B cell (primary cell): ENCODE data around the gene IKZF3. TPM values are rescaled to one million over a fixed set of nuclear protein-coding genes. Genes with fewer than 3 reads are reported as not detected.

Experiments used
- ATAC-seq: fragments of 200-7000 bp; cut with Tn5 transposase; one replicate; pipeline ENCODE4 v1.10.0; 2021; ENCODE audit warnings: low read depth, mild to moderate bottlenecking, moderate number of reproducible peaks, moderate library complexity
- CTCF ChIA-PET: fragments of 350-600 bp; sonication (Branson Sonifier 250); formaldehyde crosslinking; loops from one replicate; lab custom pipeline; 2021; ENCODE audit warnings: antibody characterized with exemption, inconsistent platforms; lab: Charles Lee
- POLR2A ChIA-PET: fragments of 350-600 bp; sonication (Branson Sonifier 250); formaldehyde crosslinking; loops from one replicate; lab custom pipeline; 2021; ENCODE audit warnings: antibody characterized with exemption; lab: Charles Lee
- DNase-seq: peaks from one replicate; pipeline ENCODE4 v3.0.0; 2013
- H2AFZ ChIP-seq: 2 replicates; pipeline ENCODE4 v1.6.1; 2012; ENCODE audit warnings: mild to moderate bottlenecking, low read depth, low read length; ENCODE audit not compliant: insufficient read depth, poor library complexity, severe bottlenecking
- H3K27ac ChIP-seq, 2 donors: 1 replicate in 1 of 2; 2 replicates in 1 of 2; pipeline ENCODE4 v1.5.1; 2012 to 2013; ENCODE audit warnings: low read length in 2 of 2, mild to moderate bottlenecking in 2 of 2, moderate library complexity in 1 of 2
- H3K27me3 ChIP-seq, 4 experiments: fragments of 200-600 bp in 1 of 4; sonication (generic) in 1 of 4; replicated peaks in 1 of 4; 1 replicate in 2 of 4; 2 replicates in 2 of 4; pipeline versions ENCODE4 v1.6.1 to v1.7.0; 2013 to 2016; ENCODE audit warnings: low read length in 3 of 4, mild to moderate bottlenecking in 2 of 4, mixed read lengths in 1 of 4, moderate library complexity in 1 of 4; ENCODE audit not compliant: insufficient read depth in 4 of 4, control insufficient read depth in 3 of 4; ENCODE audit errors: control extremely low read depth in 1 of 4
- H3K36me3 ChIP-seq, 2 experiments: replicated peaks in 1 of 2; 1 replicate in 1 of 2; 2 replicates in 1 of 2; pipeline versions ENCODE4 v1.6.1 to v1.7.1; 2013; ENCODE audit warnings: low read length in 1 of 2; ENCODE audit not compliant: insufficient read depth in 2 of 2, control insufficient read depth in 1 of 2; ENCODE audit errors: control extremely low read depth in 1 of 2, extremely low read depth in 1 of 2
- H3K4me1 ChIP-seq, 2 donors: fragments of 200-600 bp in 1 of 2; sonication (generic) in 1 of 2; 1 replicate in 1 of 2; 2 replicates in 1 of 2; pipeline versions ENCODE4 v1.5.1 to v1.6.1; 2013 to 2017; ENCODE audit warnings: low read length in 2 of 2; ENCODE audit not compliant: control insufficient read depth in 2 of 2, insufficient read depth in 2 of 2
- H3K4me2 ChIP-seq: replicated peaks from 2 replicates; pipeline ENCODE3; 2012; ENCODE audit warnings: mild to moderate bottlenecking, low read depth, low read length; ENCODE audit not compliant: poor library complexity, severe bottlenecking
- H3K4me3 ChIP-seq, 5 experiments: fragments of 200-600 bp in 1 of 5; sonication (generic) in 1 of 5; 1 replicate in 3 of 5; 2 replicates in 2 of 5; pipeline versions ENCODE4 v1.5.1 to v1.7.0; 2011 to 2016; ENCODE audit warnings: low read length in 4 of 5, mild to moderate bottlenecking in 4 of 5, low read depth in 2 of 5, control low read depth in 1 of 5, moderate library complexity in 1 of 5; ENCODE audit not compliant: insufficient read depth in 1 of 5; ENCODE audit errors: control extremely low read depth in 1 of 5, extremely low read depth in 1 of 5
- H3K79me2 ChIP-seq: fragments of 200-600 bp; sonication (generic); one replicate; pipeline ENCODE4 v1.6.0; 2016; ENCODE audit warnings: low read length; ENCODE audit not compliant: control insufficient read depth, insufficient read depth
- H3K9ac ChIP-seq: fragments of 200-600 bp; sonication (generic); 2 replicates; pipeline ENCODE4 v1.6.1; 2017; ENCODE audit warnings: mild to moderate bottlenecking, low read length, moderate library complexity
- H3K9me3 ChIP-seq, 3 donors: one replicate each; pipeline versions ENCODE4 v1.6.1 to v1.7.1; 2013; ENCODE audit warnings: low read length in 2 of 3; ENCODE audit not compliant: control insufficient read depth in 2 of 3, insufficient read depth in 1 of 3; ENCODE audit errors: control extremely low read depth in 1 of 3
- H4K20me1 ChIP-seq: 2 replicates; pipeline ENCODE4 v1.6.0; 2012; ENCODE audit warnings: mild to moderate bottlenecking, low read length; ENCODE audit not compliant: insufficient read depth, control insufficient read depth, poor library complexity, severe bottlenecking
- H3K27ac Mint-ChIP-seq: one replicate; pipeline ENCODE4 v1.8.0; 2021; ENCODE audit warnings: mixed read lengths
- H3K27me3 Mint-ChIP-seq: one replicate; pipeline ENCODE4 v1.8.0; 2021; ENCODE audit warnings: mixed read lengths
- H3K4me1 Mint-ChIP-seq: one replicate; pipeline ENCODE4 v1.8.0; 2021; ENCODE audit warnings: mixed read lengths
- H3K4me3 Mint-ChIP-seq: one replicate; pipeline ENCODE4 v1.8.0; 2021; ENCODE audit warnings: mixed read lengths
- H3K9me3 Mint-ChIP-seq: one replicate; pipeline ENCODE4 v1.8.0; 2022; ENCODE audit warnings: mixed read lengths; ENCODE audit not compliant: insufficient read depth
- CTCF ChIP-seq: fragments of 200-600 bp; IDR thresholded peaks from one replicate; pipeline ENCODE4 v1.8.0; 2022; ENCODE audit warnings: antibody characterized with exemption, mild to moderate bottlenecking
- EZH2 ChIP-seq: IDR thresholded peaks from 2 replicates; pipeline ENCODE4 v1.6.1; 2012; ENCODE audit warnings: borderline replicate concordance, low read depth, mild to moderate bottlenecking, moderate library complexity, low read length; ENCODE audit not compliant: insufficient read depth, poor library complexity, severe bottlenecking
- WGBS: methylation state at CpG from one replicate; pipeline ENCODE4 v1.1.5; 2013; ENCODE audit warnings: missing lambda C conversion rate; ENCODE audit not compliant: insufficient coverage; 5-methylcytosine and 5-hydroxymethylcytosine counted together
- intact Hi-C: fragments of 100-400 bp; cut with micrococcal nuclease; formaldehyde crosslinking; loops from one replicate; pipeline ENCODE4 v1.10.0; 2022
- polyA plus RNA-seq: library from polyadenylated mRNA; depleted of rRNA; stranded (reverse); fragments of >200 nt; gene quantifications from 2 replicates; pipeline ENCODE4 v1.2.3, GENCODE V29; 2012
- total RNA-seq, 2 donors: library from RNA; stranded (reverse); fragments of 120-200 nt in 1 of 2; gene quantifications; 1 replicate in 1 of 2; 2 replicates in 1 of 2; pipeline versions ENCODE4 v1.2.3 to v1.2.4, GENCODE V29; 2013 to 2022

IKZF3 gene
- total and polyA plus RNA-seq, 2 donors (not counting 1 experiment from before 2014, with no cell fraction given), result 63.0 to 178 TPM

- Histone ChIP-seq H3K4me2 (no peak overlapping the region), H3K9me3 (peaks cover 0 to 1% (median 0%) of the 10 kb centered on the region in 3 donors), H3K79me2 (peaks cover 97% of the 10 kb centered on the region), H3K9ac (no peak overlapping the region), H3K4me1 (peaks cover 32 to 35% of the 10 kb centered on the region in 2 donors), H3K4me3 (no peak overlapping the region), H3K27me3 (no peaks in the 10 kb centered on the region), H3K36me3 (peaks cover 15 to 61% of the 10 kb centered on the region in 2 experiments), H2AFZ (no peak overlapping the region), H4K20me1 (no peaks in the 10 kb centered on the region), H3K27ac (peak overlapping the region in 1 of 2 donors; percentile 79)
- ChIA-PET POLR2A (interaction anchor here (0.6 to 1.4 kb wide), 2 partner anchors 12 to 365 kb away, joined by 3 to 6 read pairs; no protein-coding TSS in a partner anchor), CTCF (interaction anchor here (0.6 to 1.4 kb wide), 2 partner anchors 16 to 407 kb away, joined by 4 read pairs; no protein-coding TSS in a partner anchor)
- no CpG with 5 or more reads among the region's 2 CpGs for WGBS
- H3K27me3 Mint-ChIP-seq, result no peaks in the 10 kb centered on the region
- no peak overlapping the region for H3K4me3 Mint-ChIP-seq
- no peaks in the 10 kb centered on the region for H3K9me3 Mint-ChIP-seq
- no peak for TF ChIP-seq EZH2
- H3K27ac Mint-ChIP-seq, result peak overlapping the region; percentile 69
- ATAC-seq (no peak), DNase-seq (no peak)
- H3K4me1 Mint-ChIP-seq, result peaks cover 72% of the 10 kb centered on the region
- intact Hi-C loops, result loop anchor here (2.0 to 5.0 kb wide), 2 partner anchors 14 to 33 kb away; no protein-coding TSS in a partner anchor
Observed at GRCh38 chr17:39809221-39809620, 54.9 kb downstream of the IKZF3 start.

GRCh38 chr17:39808409-39808997, 55.6 kb downstream of the IKZF3 start:
- no peaks in the 10 kb centered on the region for H4K20me1 ChIP-seq
- H3K4me1 ChIP-seq, result peaks cover 26 to 32% of the 10 kb centered on the region in 2 donors
- ATAC-seq (no peak), DNase-seq (no peak)
- H3K27me3 ChIP-seq, result no peaks in the 10 kb centered on the region
- peak overlapping the region; percentile 81 for H3K27ac Mint-ChIP-seq
- H3K4me3 Mint-ChIP-seq, result no peak overlapping the region
- CTCF ChIA-PET, result interaction anchor here (0.8 to 1.6 kb wide), 6 partner anchors 8 to 187 kb away, joined by 3 to 5 read pairs (median 4); no protein-coding TSS in a partner anchor
- peaks cover 97% of the 10 kb centered on the region for H3K79me2 ChIP-seq
- H3K4me1 Mint-ChIP-seq, result peaks cover 69% of the 10 kb centered on the region
- H3K9ac ChIP-seq, result no peak overlapping the region
- H3K9me3 Mint-ChIP-seq, result no peaks in the 10 kb centered on the region
- TF ChIP-seq CTCF (no peak), EZH2 (no peak)
- H3K4me3 ChIP-seq, result no peak overlapping the region
- POLR2A ChIA-PET, result interaction anchor here (0.6 to 1.4 kb wide), 3 partner anchors 12 to 365 kb away, joined by 3 to 6 read pairs (median 3); no protein-coding TSS in a partner anchor
- 80% methylated on average over 1 of the region's 3 CpGs for WGBS
- peaks cover 0 to 1% (median 0%) of the 10 kb centered on the region in 3 donors for H3K9me3 ChIP-seq
- H3K27me3 Mint-ChIP-seq, result no peaks in the 10 kb centered on the region
- H3K36me3 ChIP-seq, result peaks cover 14 to 54% of the 10 kb centered on the region in 2 experiments
- peak overlapping the region in 1 of 2 donors; percentile 79 for H3K27ac ChIP-seq
- H2AFZ ChIP-seq, result no peak overlapping the region
- no peak overlapping the region for H3K4me2 ChIP-seq
- intact Hi-C loops, result loop anchor here (2.0 to 5.0 kb wide), 2 partner anchors 14 to 34 kb away; no protein-coding TSS in a partner anchor
